ENCODE results near the gene CSHL1. TPM values are rescaled to one million over a fixed set of nuclear protein-coding genes. Genes with fewer than 3 reads are reported as not detected.

The CSHL1 gene
- polyA plus RNA-seq, 1 donor from 2014 or later, result not detected

DNA sequence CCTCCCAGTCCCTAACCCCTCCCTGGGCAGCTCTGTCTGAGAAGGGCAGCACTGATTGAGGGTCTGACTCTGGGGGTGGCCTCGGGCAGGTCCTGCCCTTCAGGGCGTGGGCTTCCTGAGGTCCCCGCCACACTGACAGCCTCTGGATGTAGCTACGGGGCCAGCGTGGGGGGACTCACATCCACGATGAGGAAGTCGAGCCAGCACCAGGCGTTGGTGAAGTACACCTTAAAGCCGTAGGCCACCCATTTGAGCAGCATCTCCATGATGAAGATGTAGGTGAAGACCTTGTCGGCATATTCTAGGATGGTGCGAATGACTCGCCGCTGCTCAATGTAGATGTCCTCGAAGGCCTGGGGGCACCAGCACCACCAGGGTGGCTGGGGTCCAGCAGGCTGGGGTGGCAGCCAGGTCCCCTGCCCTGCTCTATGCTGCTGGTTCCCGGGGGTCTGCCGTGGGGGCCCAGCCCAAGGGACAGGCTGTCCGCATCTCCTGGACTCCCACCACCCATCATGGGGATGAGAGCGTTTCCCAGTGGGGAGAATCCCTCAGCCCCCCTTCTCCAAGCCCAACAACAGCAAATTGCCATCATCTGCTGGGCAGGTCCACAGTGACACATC lies 36.8 kb upstream of the CSHL1 start:
- H3K4me2 ChIP-seq (ENCODE audit: low read length), result no peak overlapping the region
- no peaks in the 10 kb centered on the region for H3K79me2 ChIP-seq (replicated peaks; ENCODE audit: insufficient read depth, low read length)
- H3K27ac ChIP-seq (ENCODE audit: low read length), result no peak overlapping the region
- no peaks in the 10 kb centered on the region for H3K36me3 ChIP-seq (ENCODE audit: insufficient read depth, low read length)
- no peaks in the 10 kb centered on the region for H3F3A ChIP-seq (ENCODE audit: insufficient read depth, low read length, poor library complexity, severe bottlenecking)
- no peaks in the 10 kb centered on the region for H4K20me1 ChIP-seq (ENCODE audit: insufficient read depth)
- no peak overlapping the region for H3K9ac ChIP-seq (ENCODE audit: low read length)
- H3K4me3 ChIP-seq (ENCODE audit: low read length), result no peak overlapping the region
- H3K9me3 ChIP-seq (ENCODE audit: low read length), result no peaks in the 10 kb centered on the region
- H3K27me3 ChIP-seq (ENCODE audit: insufficient read depth, low read depth, low read length), result no peaks in the 10 kb centered on the region
- H2AFZ ChIP-seq (ENCODE audit: low read depth, low read length), result no peak overlapping the region
- H3K9me2 ChIP-seq (ENCODE audit: insufficient read depth, low read length), result no peaks in the 10 kb centered on the region
- no peak for TF ChIP-seq RAD21 (conservative IDR thresholded peaks at IDR 0.05)

DNA sequence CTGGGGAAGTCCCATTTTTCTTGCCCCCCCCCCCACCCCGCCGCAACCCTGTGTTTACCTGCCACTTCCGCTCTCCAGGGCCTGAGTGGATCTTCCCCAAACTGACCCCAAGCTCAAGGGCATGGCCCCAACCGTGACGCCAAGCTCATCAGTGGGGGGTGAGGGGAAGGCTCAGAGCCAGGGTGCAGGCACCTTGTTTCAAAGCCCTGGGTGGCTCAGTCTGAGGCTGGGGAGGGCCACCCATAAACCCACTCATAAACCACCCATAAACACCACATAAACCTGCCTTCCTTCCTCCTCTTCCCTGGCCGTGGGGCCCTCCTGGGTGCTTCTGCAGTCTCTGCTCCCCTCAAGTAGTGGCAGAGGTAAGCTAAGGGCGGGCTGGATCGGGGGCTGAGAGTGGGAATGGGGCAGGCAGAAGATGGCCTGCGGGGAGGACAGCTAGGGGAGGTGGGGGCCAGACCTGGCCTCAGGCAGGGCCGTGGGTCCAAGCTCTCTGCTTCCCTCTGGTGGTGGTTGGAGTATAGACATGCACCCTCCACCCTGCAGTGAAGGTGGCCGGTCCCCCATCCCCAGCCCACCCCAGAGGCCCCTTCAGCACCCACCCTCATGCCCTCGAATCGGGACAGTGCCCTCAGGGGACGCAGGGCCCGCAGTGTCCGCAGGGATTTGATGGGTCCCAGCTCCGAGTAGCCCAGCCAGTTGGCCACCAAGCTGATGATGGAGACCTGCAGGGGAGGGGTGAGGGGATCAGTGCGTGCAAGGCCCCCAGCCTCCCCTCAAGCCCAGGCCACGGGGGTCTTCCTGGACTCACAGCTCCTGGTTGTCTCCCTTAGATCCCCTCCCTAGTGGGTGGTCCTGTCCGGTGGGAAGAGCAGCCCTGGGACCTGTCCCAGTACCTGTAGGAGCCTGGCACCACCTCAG lies 35.6 kb upstream of the CSHL1 start:
- Histone ChIP-seq H4K20me1 (ENCODE audit: insufficient read depth) (no peaks in the 10 kb centered on the region), H3K4me2 (ENCODE audit: low read length) (no peak overlapping the region), H3F3A (ENCODE audit: insufficient read depth, low read length, poor library complexity, severe bottlenecking) (no peaks in the 10 kb centered on the region), H3K36me3 (ENCODE audit: insufficient read depth, low read length) (no peaks in the 10 kb centered on the region), H3K79me2 (replicated peaks; ENCODE audit: insufficient read depth, low read length) (no peaks in the 10 kb centered on the region), H3K9ac (ENCODE audit: low read length) (no peak overlapping the region), H3K9me3 (ENCODE audit: low read length) (peaks cover 2% of the 10 kb centered on the region), H3K27ac (ENCODE audit: low read length) (no peak overlapping the region), H2AFZ (ENCODE audit: low read depth, low read length) (no peak overlapping the region), H3K9me2 (ENCODE audit: insufficient read depth, low read length) (no peaks in the 10 kb centered on the region), H3K4me3 (ENCODE audit: low read length) (no peak overlapping the region), H3K27me3 (ENCODE audit: insufficient read depth, low read depth, low read length) (no peaks in the 10 kb centered on the region)
- TF ChIP-seq EZH2 (IDR thresholded peaks at IDR 0.05; ENCODE audit: borderline replicate concordance, insufficient read depth, low read length, poor library complexity, severe bottlenecking) (no peak), EP300 (conservative IDR thresholded peaks at IDR 0.05; ENCODE audit: poor library complexity, severe bottlenecking) (no peak)
- TF ChIP-seq, protein P1, sequence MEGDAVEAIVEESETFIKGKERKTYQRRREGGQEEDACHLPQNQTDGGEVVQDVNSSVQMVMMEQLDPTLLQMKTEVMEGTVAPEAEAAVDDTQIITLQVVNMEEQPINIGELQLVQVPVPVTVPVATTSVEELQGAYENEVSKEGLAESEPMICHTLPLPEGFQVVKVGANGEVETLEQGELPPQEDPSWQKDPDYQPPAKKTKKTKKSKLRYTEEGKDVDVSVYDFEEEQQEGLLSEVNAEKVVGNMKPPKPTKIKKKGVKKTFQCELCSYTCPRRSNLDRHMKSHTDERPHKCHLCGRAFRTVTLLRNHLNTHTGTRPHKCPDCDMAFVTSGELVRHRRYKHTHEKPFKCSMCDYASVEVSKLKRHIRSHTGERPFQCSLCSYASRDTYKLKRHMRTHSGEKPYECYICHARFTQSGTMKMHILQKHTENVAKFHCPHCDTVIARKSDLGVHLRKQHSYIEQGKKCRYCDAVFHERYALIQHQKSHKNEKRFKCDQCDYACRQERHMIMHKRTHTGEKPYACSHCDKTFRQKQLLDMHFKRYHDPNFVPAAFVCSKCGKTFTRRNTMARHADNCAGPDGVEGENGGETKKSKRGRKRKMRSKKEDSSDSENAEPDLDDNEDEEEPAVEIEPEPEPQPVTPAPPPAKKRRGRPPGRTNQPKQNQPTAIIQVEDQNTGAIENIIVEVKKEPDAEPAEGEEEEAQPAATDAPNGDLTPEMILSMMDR (IDR thresholded peaks at IDR 0.05; ENCODE audit: poor library complexity, severe bottlenecking), result peak; percentile 22

GRCh38 chr17:63945784-63946439 lies 34.9 kb upstream of the CSHL1 start:
- Histone ChIP-seq H3F3A (ENCODE audit: insufficient read depth, low read length, poor library complexity, severe bottlenecking) (no peaks in the 10 kb centered on the region), H3K4me3 (ENCODE audit: low read length) (no peak overlapping the region), H2AFZ (ENCODE audit: low read depth, low read length) (no peak overlapping the region), H4K20me1 (ENCODE audit: insufficient read depth) (no peaks in the 10 kb centered on the region), H3K27ac (ENCODE audit: low read length) (no peak overlapping the region), H3K36me3 (ENCODE audit: insufficient read depth, low read length) (no peaks in the 10 kb centered on the region), H3K27me3 (ENCODE audit: insufficient read depth, low read depth, low read length) (no peaks in the 10 kb centered on the region), H3K9ac (ENCODE audit: low read length) (no peak overlapping the region), H3K79me2 (replicated peaks; ENCODE audit: insufficient read depth, low read length) (no peaks in the 10 kb centered on the region), H3K9me3 (ENCODE audit: low read length) (peaks cover 3% of the 10 kb centered on the region), H3K4me2 (ENCODE audit: low read length) (no peak overlapping the region), H3K9me2 (ENCODE audit: insufficient read depth, low read length) (no peaks in the 10 kb centered on the region)
- TF ChIP-seq EP300 (conservative IDR thresholded peaks at IDR 0.05; ENCODE audit: poor library complexity, severe bottlenecking), result no peak
- TF ChIP-seq, protein P1 (IDR thresholded peaks at IDR 0.05; ENCODE audit: poor library complexity, severe bottlenecking), result no peak
- TF ChIP-seq REST (IDR thresholded peaks at IDR 0.05; ENCODE audit: borderline replicate concordance), result no peak
- no peak for TF ChIP-seq TAF1 (IDR thresholded peaks at IDR 0.05; ENCODE audit: low read depth)
- TF ChIP-seq EZH2 (IDR thresholded peaks at IDR 0.05; ENCODE audit: borderline replicate concordance, insufficient read depth, low read length, poor library complexity, severe bottlenecking), result no peak
- no peak for TF ChIP-seq POLR2AphosphoS5 (IDR thresholded peaks at IDR 0.05)
- TF ChIP-seq RAD21 (conservative IDR thresholded peaks at IDR 0.05), result no peak
- no peak for TF ChIP-seq MXI1 (conservative IDR thresholded peaks at IDR 0.05; ENCODE audit: poor library complexity, severe bottlenecking)
- no peak for TF ChIP-seq SMC3 (conservative IDR thresholded peaks at IDR 0.05; ENCODE audit: poor library complexity)
